B cell (primary cell): Measurements from ENCODE around the gene KIAA1328. TPM values are rescaled to one million over a fixed set of nuclear protein-coding genes. Genes with fewer than 3 reads are reported as not detected.

Experiments used
- ATAC-seq: fragments of 200-7000 bp; cut with Tn5 transposase; one replicate; pipeline ENCODE4 v1.10.0; 2021; ENCODE audit warnings: low read depth, mild to moderate bottlenecking, moderate number of reproducible peaks, moderate library complexity
- CTCF ChIA-PET: fragments of 350-600 bp; sonication (Branson Sonifier 250); formaldehyde crosslinking; loops from one replicate; lab custom pipeline; 2021; ENCODE audit warnings: antibody characterized with exemption, inconsistent platforms; lab: Charles Lee
- POLR2A ChIA-PET: fragments of 350-600 bp; sonication (Branson Sonifier 250); formaldehyde crosslinking; loops from one replicate; lab custom pipeline; 2021; ENCODE audit warnings: antibody characterized with exemption; lab: Charles Lee
- DNase-seq: peaks from one replicate; pipeline ENCODE4 v3.0.0; 2013
- H2AFZ ChIP-seq: 2 replicates; pipeline ENCODE4 v1.6.1; 2012; ENCODE audit warnings: mild to moderate bottlenecking, low read depth, low read length; ENCODE audit not compliant: insufficient read depth, poor library complexity, severe bottlenecking
- H3K27ac ChIP-seq, 2 donors: 1 replicate in 1 of 2; 2 replicates in 1 of 2; pipeline ENCODE4 v1.5.1; 2012 to 2013; ENCODE audit warnings: low read length in 2 of 2, mild to moderate bottlenecking in 2 of 2, moderate library complexity in 1 of 2
- H3K27me3 ChIP-seq, 4 experiments: fragments of 200-600 bp in 1 of 4; sonication (generic) in 1 of 4; replicated peaks in 1 of 4; 1 replicate in 2 of 4; 2 replicates in 2 of 4; pipeline versions ENCODE4 v1.6.1 to v1.7.0; 2013 to 2016; ENCODE audit warnings: low read length in 3 of 4, mild to moderate bottlenecking in 2 of 4, mixed read lengths in 1 of 4, moderate library complexity in 1 of 4; ENCODE audit not compliant: insufficient read depth in 4 of 4, control insufficient read depth in 3 of 4; ENCODE audit errors: control extremely low read depth in 1 of 4
- H3K36me3 ChIP-seq, 2 experiments: replicated peaks in 1 of 2; 1 replicate in 1 of 2; 2 replicates in 1 of 2; pipeline versions ENCODE4 v1.6.1 to v1.7.1; 2013; ENCODE audit warnings: low read length in 1 of 2; ENCODE audit not compliant: insufficient read depth in 2 of 2, control insufficient read depth in 1 of 2; ENCODE audit errors: control extremely low read depth in 1 of 2, extremely low read depth in 1 of 2
- H3K4me1 ChIP-seq, 2 donors: fragments of 200-600 bp in 1 of 2; sonication (generic) in 1 of 2; 1 replicate in 1 of 2; 2 replicates in 1 of 2; pipeline versions ENCODE4 v1.5.1 to v1.6.1; 2013 to 2017; ENCODE audit warnings: low read length in 2 of 2; ENCODE audit not compliant: control insufficient read depth in 2 of 2, insufficient read depth in 2 of 2
- H3K4me2 ChIP-seq: replicated peaks from 2 replicates; pipeline ENCODE3; 2012; ENCODE audit warnings: mild to moderate bottlenecking, low read depth, low read length; ENCODE audit not compliant: poor library complexity, severe bottlenecking
- H3K4me3 ChIP-seq, 5 experiments: fragments of 200-600 bp in 1 of 5; sonication (generic) in 1 of 5; 1 replicate in 3 of 5; 2 replicates in 2 of 5; pipeline versions ENCODE4 v1.5.1 to v1.7.0; 2011 to 2016; ENCODE audit warnings: low read length in 4 of 5, mild to moderate bottlenecking in 4 of 5, low read depth in 2 of 5, control low read depth in 1 of 5, moderate library complexity in 1 of 5; ENCODE audit not compliant: insufficient read depth in 1 of 5; ENCODE audit errors: control extremely low read depth in 1 of 5, extremely low read depth in 1 of 5
- H3K79me2 ChIP-seq: fragments of 200-600 bp; sonication (generic); one replicate; pipeline ENCODE4 v1.6.0; 2016; ENCODE audit warnings: low read length; ENCODE audit not compliant: control insufficient read depth, insufficient read depth
- H3K9ac ChIP-seq: fragments of 200-600 bp; sonication (generic); 2 replicates; pipeline ENCODE4 v1.6.1; 2017; ENCODE audit warnings: mild to moderate bottlenecking, low read length, moderate library complexity
- H3K9me3 ChIP-seq, 3 donors: one replicate each; pipeline versions ENCODE4 v1.6.1 to v1.7.1; 2013; ENCODE audit warnings: low read length in 2 of 3; ENCODE audit not compliant: control insufficient read depth in 2 of 3, insufficient read depth in 1 of 3; ENCODE audit errors: control extremely low read depth in 1 of 3
- H4K20me1 ChIP-seq: 2 replicates; pipeline ENCODE4 v1.6.0; 2012; ENCODE audit warnings: mild to moderate bottlenecking, low read length; ENCODE audit not compliant: insufficient read depth, control insufficient read depth, poor library complexity, severe bottlenecking
- H3K27ac Mint-ChIP-seq: one replicate; pipeline ENCODE4 v1.8.0; 2021; ENCODE audit warnings: mixed read lengths
- H3K27me3 Mint-ChIP-seq: one replicate; pipeline ENCODE4 v1.8.0; 2021; ENCODE audit warnings: mixed read lengths
- H3K4me1 Mint-ChIP-seq: one replicate; pipeline ENCODE4 v1.8.0; 2021; ENCODE audit warnings: mixed read lengths
- H3K4me3 Mint-ChIP-seq: one replicate; pipeline ENCODE4 v1.8.0; 2021; ENCODE audit warnings: mixed read lengths
- H3K9me3 Mint-ChIP-seq: one replicate; pipeline ENCODE4 v1.8.0; 2022; ENCODE audit warnings: mixed read lengths; ENCODE audit not compliant: insufficient read depth
- EZH2 ChIP-seq: IDR thresholded peaks from 2 replicates; pipeline ENCODE4 v1.6.1; 2012; ENCODE audit warnings: borderline replicate concordance, low read depth, mild to moderate bottlenecking, moderate library complexity, low read length; ENCODE audit not compliant: insufficient read depth, poor library complexity, severe bottlenecking
- WGBS: methylation state at CpG from one replicate; pipeline ENCODE4 v1.1.5; 2013; ENCODE audit warnings: missing lambda C conversion rate; ENCODE audit not compliant: insufficient coverage; 5-methylcytosine and 5-hydroxymethylcytosine counted together
- intact Hi-C: fragments of 100-400 bp; cut with micrococcal nuclease; formaldehyde crosslinking; loops from one replicate; pipeline ENCODE4 v1.10.0; 2022
- polyA plus RNA-seq: library from polyadenylated mRNA; depleted of rRNA; stranded (reverse); fragments of >200 nt; gene quantifications from 2 replicates; pipeline ENCODE4 v1.2.3, GENCODE V29; 2012
- total RNA-seq, 2 donors: library from RNA; stranded (reverse); fragments of 120-200 nt in 1 of 2; gene quantifications; 1 replicate in 1 of 2; 2 replicates in 1 of 2; pipeline versions ENCODE4 v1.2.3 to v1.2.4, GENCODE V29; 2013 to 2022
- TF ChIP-seq, protein P1 (sequence below): fragments of 200-600 bp; IDR thresholded peaks from one replicate; pipeline ENCODE4 v1.8.0; 2022; ENCODE audit warnings: antibody characterized with exemption, mild to moderate bottlenecking

KIAA1328 gene
- total and polyA plus RNA-seq, 2 donors (not counting 1 experiment from before 2014, with no cell fraction given), result 9.1 to 22.1 TPM

DNA sequence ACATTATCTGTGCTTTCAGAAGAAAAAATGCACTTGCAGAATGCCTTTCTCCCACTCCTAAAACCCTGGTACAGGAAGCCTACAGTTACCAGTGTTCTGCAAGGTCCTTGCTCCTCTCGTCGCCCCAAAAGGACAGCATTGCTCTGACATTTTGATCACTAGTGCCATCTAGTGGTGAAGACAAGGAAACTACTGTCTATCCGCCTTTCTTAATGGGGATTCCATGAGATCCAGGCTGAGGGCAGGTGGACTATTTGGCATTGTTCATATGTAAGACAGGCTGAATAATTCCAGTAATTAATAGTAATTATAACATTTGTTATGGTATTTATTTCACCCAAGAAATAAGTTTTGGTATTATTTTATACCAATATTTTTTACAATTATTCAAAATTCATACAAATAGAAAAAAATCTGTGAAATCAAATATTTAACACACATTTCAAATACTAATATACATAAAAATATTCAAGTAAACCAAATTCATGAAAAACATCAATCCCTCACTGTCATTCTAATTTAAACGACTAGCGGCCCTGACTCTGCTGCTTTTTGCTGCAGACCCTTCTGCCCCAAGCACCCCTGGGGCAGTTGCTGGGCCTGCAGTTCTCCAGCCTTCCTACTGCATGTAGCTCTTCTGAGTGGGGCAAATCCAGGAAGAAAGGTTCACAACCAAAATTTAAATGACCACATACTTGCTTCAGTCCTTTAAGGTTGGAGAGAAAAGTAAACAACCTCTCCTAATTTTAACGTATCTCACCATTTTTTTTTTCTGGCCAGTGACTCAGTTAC, 19.1 kb upstream of the KIAA1328 start:
- no peaks in the 10 kb centered on the region for H3K27me3 Mint-ChIP-seq
- no peak overlapping the region for H2AFZ ChIP-seq
- DNase-seq, result peak; percentile 70
- no peaks in the 10 kb centered on the region for H3K9me3 Mint-ChIP-seq
- no peak overlapping the region for H3K4me2 ChIP-seq
- H3K9me3 ChIP-seq, result no peaks in the 10 kb centered on the region
- H3K27ac Mint-ChIP-seq, result no peak overlapping the region
- peaks cover 2% of the 10 kb centered on the region for H3K4me1 Mint-ChIP-seq
- no peaks in the 10 kb centered on the region for H3K27me3 ChIP-seq
- intact Hi-C loops, result loop anchor here (2.0 to 10.0 kb wide), 3 partner anchors 793 to 1835 kb away; no protein-coding TSS in a partner anchor
- ChIA-PET CTCF (interaction anchor here (0.9 to 3.3 kb wide), 10 partner anchors 11 to 1053 kb away, joined by 3 to 20 read pairs (median 4); partner anchors contain the start of genes KIAA1328 and TPGS2), POLR2A (no interaction called here)
- no peaks in the 10 kb centered on the region for H3K79me2 ChIP-seq
- peaks cover 0 to 3% of the 10 kb centered on the region in 2 donors for H3K4me1 ChIP-seq
- WGBS, result 52% methylated on average over 3 of the region's 6 CpGs
- no peak overlapping the region for H3K4me3 ChIP-seq
- no peak overlapping the region for H3K27ac ChIP-seq
- TF ChIP-seq, protein P1, sequence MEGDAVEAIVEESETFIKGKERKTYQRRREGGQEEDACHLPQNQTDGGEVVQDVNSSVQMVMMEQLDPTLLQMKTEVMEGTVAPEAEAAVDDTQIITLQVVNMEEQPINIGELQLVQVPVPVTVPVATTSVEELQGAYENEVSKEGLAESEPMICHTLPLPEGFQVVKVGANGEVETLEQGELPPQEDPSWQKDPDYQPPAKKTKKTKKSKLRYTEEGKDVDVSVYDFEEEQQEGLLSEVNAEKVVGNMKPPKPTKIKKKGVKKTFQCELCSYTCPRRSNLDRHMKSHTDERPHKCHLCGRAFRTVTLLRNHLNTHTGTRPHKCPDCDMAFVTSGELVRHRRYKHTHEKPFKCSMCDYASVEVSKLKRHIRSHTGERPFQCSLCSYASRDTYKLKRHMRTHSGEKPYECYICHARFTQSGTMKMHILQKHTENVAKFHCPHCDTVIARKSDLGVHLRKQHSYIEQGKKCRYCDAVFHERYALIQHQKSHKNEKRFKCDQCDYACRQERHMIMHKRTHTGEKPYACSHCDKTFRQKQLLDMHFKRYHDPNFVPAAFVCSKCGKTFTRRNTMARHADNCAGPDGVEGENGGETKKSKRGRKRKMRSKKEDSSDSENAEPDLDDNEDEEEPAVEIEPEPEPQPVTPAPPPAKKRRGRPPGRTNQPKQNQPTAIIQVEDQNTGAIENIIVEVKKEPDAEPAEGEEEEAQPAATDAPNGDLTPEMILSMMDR, result peak; percentile 94
- no peak for TF ChIP-seq EZH2
- no peaks in the 10 kb centered on the region for H4K20me1 ChIP-seq
- peaks cover 9 to 26% of the 10 kb centered on the region in 2 experiments for H3K36me3 ChIP-seq
- H3K9ac ChIP-seq, result no peak overlapping the region
- no peak overlapping the region for H3K4me3 Mint-ChIP-seq
- ATAC-seq, result peak; percentile 91

DNA sequence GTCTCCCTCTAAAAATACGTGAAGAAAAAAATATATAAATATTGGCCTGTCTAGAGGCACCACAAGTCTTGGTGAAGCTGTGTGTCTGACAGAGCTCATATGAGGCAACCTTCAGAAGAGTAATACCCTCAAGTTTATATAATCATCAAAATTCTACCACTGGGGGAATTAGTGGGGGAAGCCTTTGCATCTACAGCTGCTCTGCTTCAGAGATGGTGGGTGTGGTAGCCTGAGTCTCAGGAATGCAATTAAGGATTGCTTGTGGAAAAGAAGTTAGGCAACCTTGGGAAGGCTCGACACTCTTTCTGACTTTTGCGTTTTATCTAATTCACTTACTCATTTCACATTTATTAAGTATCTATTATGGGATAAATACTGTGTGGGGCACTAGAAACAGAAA, 17.5 kb upstream of the KIAA1328 start:
- H3K36me3 ChIP-seq, result peaks cover 2 to 16% of the 10 kb centered on the region in 2 experiments
- peaks cover 0 to 3% of the 10 kb centered on the region in 2 donors for H3K4me1 ChIP-seq
- no peak for DNase-seq
- Mint-ChIP-seq H3K9me3 (no peaks in the 10 kb centered on the region), H3K4me3 (no peak overlapping the region), H3K27me3 (no peaks in the 10 kb centered on the region), H3K27ac (no peak overlapping the region), H3K4me1 (peaks cover 2% of the 10 kb centered on the region)
- no peak for ATAC-seq
- H3K4me2 ChIP-seq, result no peak overlapping the region
- no peak overlapping the region for H3K27ac ChIP-seq
- no peak overlapping the region for H3K4me3 ChIP-seq
- H4K20me1 ChIP-seq, result no peaks in the 10 kb centered on the region
- WGBS, result no CpG with 5 or more reads among the region's 3 CpGs
- H3K9ac ChIP-seq, result no peak overlapping the region
- CTCF ChIA-PET, result interaction anchor here (0.9 to 3.3 kb wide), 7 partner anchors 8 to 789 kb away, joined by 3 to 20 read pairs (median 4); partner anchors contain the start of genes KIAA1328 and TPGS2
- no peaks in the 10 kb centered on the region for H3K27me3 ChIP-seq
- no peaks in the 10 kb centered on the region for H3K9me3 ChIP-seq
- intact Hi-C loops, result no loop called here
- no peak for TF ChIP-seq EZH2
- TF ChIP-seq, protein P1, result no peak
- POLR2A ChIA-PET, result no interaction called here
- H2AFZ ChIP-seq, result no peak overlapping the region
- H3K79me2 ChIP-seq, result no peaks in the 10 kb centered on the region
